ENCODE measurements around the gene AZGP1.
A peak's percentile ranks its signal among the peaks of the same experiment; 100 is the strongest.
"Not testable (repeated sequence)": the region's sequence is repeated elsewhere in the genome, so short reads cannot be mapped to it uniquely, and the experiment has no call there.

Gene AZGP1

GRCh38 chr7:99944497-99945070 lies 31.2 kb downstream of the AZGP1 start:
- no peak overlapping the region for H3K27ac Mint-ChIP-seq
- no peaks in the 10 kb centered on the region for H3K36me3 Mint-ChIP-seq
- ATAC-seq (no peak), DNase-seq (ENCODE audit: low spot score in 2 of 2) (no peak)
- no peak overlapping the region for H3K4me3 Mint-ChIP-seq
- no peaks in the 10 kb centered on the region for H3K4me1 Mint-ChIP-seq
- no peaks in the 10 kb centered on the region for H3K9me3 Mint-ChIP-seq

- H3K4me3 Mint-ChIP-seq = no peak overlapping the region
Observed at GRCh38 chr7:99943641-99944496, 32.0 kb downstream of the AZGP1 start.

GRCh38 chr7:99938296-99938695 lies 37.5 kb downstream of the AZGP1 start:
- no peaks in the 10 kb centered on the region for H3K36me3 Mint-ChIP-seq
- DNase-seq (ENCODE audit: low spot score in 2 of 2) = no peak

More at GRCh38 chr7:99943641-99944496, 32.0 kb downstream of the AZGP1 start:
- H3K36me3 Mint-ChIP-seq = no peaks in the 10 kb centered on the region
- no peaks in the 10 kb centered on the region for H3K4me1 Mint-ChIP-seq
- DNase-seq (ENCODE audit: low spot score in 2 of 2) (no peak), ATAC-seq (no peak)
- no peak overlapping the region for H3K27ac Mint-ChIP-seq
- peaks cover 4% of the 10 kb centered on the region for H3K9me3 Mint-ChIP-seq

GRCh38 chr7:99935009-99935408 lies 40.8 kb downstream of the AZGP1 start:
- ATAC-seq; H3K27ac Mint-ChIP-seq; H3K9me3 Mint-ChIP-seq; H3K4me3 Mint-ChIP-seq; DNase-seq (ENCODE audit: low spot score in 2 of 2); H3K4me1 Mint-ChIP-seq; H3K36me3 Mint-ChIP-seq: not testable (repeated sequence)

More at GRCh38 chr7:99938296-99938695, 37.5 kb downstream of the AZGP1 start:
- no peak for ATAC-seq
- no peaks in the 10 kb centered on the region for H3K4me1 Mint-ChIP-seq
- peaks cover 4% of the 10 kb centered on the region for H3K9me3 Mint-ChIP-seq
- no peak overlapping the region for H3K27ac Mint-ChIP-seq
- H3K4me3 Mint-ChIP-seq = no peak overlapping the region

GRCh38 chr7:99930376-99930775 lies 45.5 kb downstream of the AZGP1 start:
- no peaks in the 10 kb centered on the region for H3K9me3 Mint-ChIP-seq
- no peaks in the 10 kb centered on the region for H3K36me3 Mint-ChIP-seq
- no peak overlapping the region for H3K27ac Mint-ChIP-seq
- H3K4me1 Mint-ChIP-seq = peaks cover 17% of the 10 kb centered on the region
- DNase-seq (ENCODE audit: low spot score in 2 of 2) = no peak
- ATAC-seq = no peak
- H3K4me3 Mint-ChIP-seq = no peak overlapping the region

- Mint-ChIP-seq H3K4me3 (peak overlapping the region; percentile 47), H3K4me1 (peaks cover 17% of the 10 kb centered on the region), H3K27ac (no peak overlapping the region), H3K9me3 (no peaks in the 10 kb centered on the region), H3K36me3 (no peaks in the 10 kb centered on the region)
- ATAC-seq = peak; percentile 29
- DNase-seq (ENCODE audit: low spot score in 2 of 2) = no peak
Observed at GRCh38 chr7:99929730-99930053, 46.1 kb downstream of the AZGP1 start.

- no peak within 1 kb of the TSS for H3K27ac Mint-ChIP-seq
- H3K4me1 Mint-ChIP-seq = peaks cover 17% of the 10 kb centered on the region
- H3K36me3 Mint-ChIP-seq = no peaks in the 10 kb centered on the region
- DNase-seq (ENCODE audit: low spot score in 2 of 2) (peak in 1 of 2 donors; percentile 8), ATAC-seq (peak; percentile 85)
- peak within 1 kb of the TSS; percentile 47 for H3K4me3 Mint-ChIP-seq
- no peaks in the 10 kb centered on the region for H3K9me3 Mint-ChIP-seq
Observed at GRCh38 chr7:99928994-99929729, 46.7 kb downstream of the AZGP1 start, which contains the start of gene GJC3. Gene GJC3 (minus strand): TSS chr7:99929620. CDS start chr7:99929620, 0 bp downstream.

GRCh38 chr7:99928188-99928587 lies 47.6 kb downstream of the AZGP1 start:
- no peak overlapping the region for H3K4me3 Mint-ChIP-seq
- H3K27ac Mint-ChIP-seq = no peak overlapping the region
- ATAC-seq (no peak), DNase-seq (ENCODE audit: low spot score in 2 of 2) (no peak)
- no peaks in the 10 kb centered on the region for H3K9me3 Mint-ChIP-seq
- no peaks in the 10 kb centered on the region for H3K36me3 Mint-ChIP-seq
- H3K4me1 Mint-ChIP-seq = peaks cover 17% of the 10 kb centered on the region

- DNase-seq (ENCODE audit: low spot score in 2 of 2) (no peak), ATAC-seq (no peak)
- Mint-ChIP-seq H3K27ac (no peak overlapping the region), H3K4me1 (peaks cover 17% of the 10 kb centered on the region), H3K36me3 (no peaks in the 10 kb centered on the region), H3K4me3 (no peak overlapping the region), H3K9me3 (no peaks in the 10 kb centered on the region)
Observed at GRCh38 chr7:99927536-99927935, 48.3 kb downstream of the AZGP1 start.

- no peak for DNase-seq (ENCODE audit: low spot score in 2 of 2)
- Mint-ChIP-seq H3K4me3 (no peak overlapping the region), H3K36me3 (no peaks in the 10 kb centered on the region), H3K27ac (no peak overlapping the region), H3K4me1 (peaks cover 17% of the 10 kb centered on the region), H3K9me3 (no peaks in the 10 kb centered on the region)
- ATAC-seq = no peak
Observed at GRCh38 chr7:99926321-99926720, 49.5 kb downstream of the AZGP1 start.

- DNase-seq (ENCODE audit: low spot score in 2 of 2) (no peak), ATAC-seq (no peak)
- H3K9me3 Mint-ChIP-seq = no peaks in the 10 kb centered on the region
- no peak overlapping the region for H3K4me3 Mint-ChIP-seq
- peaks cover 14% of the 10 kb centered on the region for H3K4me1 Mint-ChIP-seq
- peaks cover 8% of the 10 kb centered on the region for H3K36me3 Mint-ChIP-seq
- no peak overlapping the region for H3K27ac Mint-ChIP-seq
Observed at GRCh38 chr7:99923200-99923599, 52.6 kb downstream of the AZGP1 start.

- peaks cover 43% of the 10 kb centered on the region for H3K4me1 Mint-ChIP-seq
- ATAC-seq (no peak), DNase-seq (ENCODE audit: low spot score in 2 of 2) (peak in 1 of 2 donors; percentile 44)
- H3K36me3 Mint-ChIP-seq = peaks cover 35% of the 10 kb centered on the region
- peak overlapping the region; percentile 97 for H3K27ac Mint-ChIP-seq
- H3K4me3 Mint-ChIP-seq = peak overlapping the region; percentile 93
- no peaks in the 10 kb centered on the region for H3K9me3 Mint-ChIP-seq
Observed at GRCh38 chr7:99920149-99920548, 55.7 kb downstream of the AZGP1 start.

- peaks cover 37% of the 10 kb centered on the region for H3K36me3 Mint-ChIP-seq
- peaks cover 47% of the 10 kb centered on the region for H3K4me1 Mint-ChIP-seq
Observed at GRCh38 chr7:99919814-99920112, 56.1 kb downstream of the AZGP1 start.

GRCh38 chr7:99918959-99919813 lies 56.6 kb downstream of the AZGP1 start, which contains the start of gene TRIM4:
Gene TRIM4 (minus strand): TSS chr7:99919530. CDS start chr7:99919401, 129 bp downstream.
- H3K27ac Mint-ChIP-seq = peak within 1 kb of the TSS; percentile 97
- DNase-seq (ENCODE audit: low spot score in 2 of 2) (peak; percentile 78 to 95), ATAC-seq (peak; percentile 99)
- H3K9me3 Mint-ChIP-seq = no peaks in the 10 kb centered on the region
- H3K36me3 Mint-ChIP-seq = peaks cover 42% of the 10 kb centered on the region
- peak within 1 kb of the TSS; percentile 93 for H3K4me3 Mint-ChIP-seq
- H3K4me1 Mint-ChIP-seq = peaks cover 52% of the 10 kb centered on the region

More at GRCh38 chr7:99919814-99920112, 56.1 kb downstream of the AZGP1 start:
- ATAC-seq = no peak
- Mint-ChIP-seq H3K9me3 (no peaks in the 10 kb centered on the region), H3K27ac (peak overlapping the region; percentile 97), H3K4me3 (peak overlapping the region; percentile 93)
- no peak for DNase-seq (ENCODE audit: low spot score in 2 of 2)
